WERI-Rb-1 (cell line): Measurements from ENCODE around the gene IGLL1.

Source experiments
- DNase-seq: peaks from one replicate; pipeline ENCODE4 v3.0.0-alpha.2; 2020
- H3K27ac ChIP-seq: fragments of 250-450 bp; sonication (Bioruptor Pico); 2 replicates; pipeline ENCODE4 v1.5.1; 2020; ENCODE audit warnings: mild to moderate bottlenecking, moderate library complexity
- H3K27me3 ChIP-seq: fragments of 250-450 bp; sonication (Bioruptor Pico); 2 replicates; pipeline ENCODE4 v1.5.1; 2021; ENCODE audit warnings: mild to moderate bottlenecking, low read depth, moderate library complexity; ENCODE audit not compliant: insufficient read depth, severe bottlenecking
- H3K36me3 ChIP-seq: fragments of 250-450 bp; sonication (Bioruptor Pico); 2 replicates; pipeline ENCODE4 v1.5.1; 2020; ENCODE audit warnings: mild to moderate bottlenecking, moderate library complexity
- H3K4me3 ChIP-seq: 2 replicates; pipeline ENCODE4 v1.5.1; 2011; ENCODE audit warnings: low read depth, mild to moderate bottlenecking, control low read depth, low read length
- H3K9me3 ChIP-seq: fragments of 250-450 bp; sonication (Bioruptor Pico); 2 replicates; pipeline ENCODE4 v1.5.1; 2021; ENCODE audit warnings: mild to moderate bottlenecking, moderate library complexity; ENCODE audit not compliant: severe bottlenecking
- TF ChIP-seq, protein P1 (sequence below): IDR thresholded peaks from 2 replicates; pipeline ENCODE4 v1.5.1; 2011; ENCODE audit warnings: low read depth, mild to moderate bottlenecking, control low read depth, inconsistent platforms, low read length

Gene IGLL1

GRCh38 chr22:23591201-23591791 lies 11.2 kb upstream of the IGLL1 start:
- Histone ChIP-seq H3K4me3 (no peak overlapping the region), H3K36me3 (no peaks in the 10 kb centered on the region), H3K27ac (no peak overlapping the region), H3K9me3 (no peaks in the 10 kb centered on the region), H3K27me3 (no peaks in the 10 kb centered on the region)
- peak; percentile 80 for DNase-seq
- TF ChIP-seq, protein P1, sequence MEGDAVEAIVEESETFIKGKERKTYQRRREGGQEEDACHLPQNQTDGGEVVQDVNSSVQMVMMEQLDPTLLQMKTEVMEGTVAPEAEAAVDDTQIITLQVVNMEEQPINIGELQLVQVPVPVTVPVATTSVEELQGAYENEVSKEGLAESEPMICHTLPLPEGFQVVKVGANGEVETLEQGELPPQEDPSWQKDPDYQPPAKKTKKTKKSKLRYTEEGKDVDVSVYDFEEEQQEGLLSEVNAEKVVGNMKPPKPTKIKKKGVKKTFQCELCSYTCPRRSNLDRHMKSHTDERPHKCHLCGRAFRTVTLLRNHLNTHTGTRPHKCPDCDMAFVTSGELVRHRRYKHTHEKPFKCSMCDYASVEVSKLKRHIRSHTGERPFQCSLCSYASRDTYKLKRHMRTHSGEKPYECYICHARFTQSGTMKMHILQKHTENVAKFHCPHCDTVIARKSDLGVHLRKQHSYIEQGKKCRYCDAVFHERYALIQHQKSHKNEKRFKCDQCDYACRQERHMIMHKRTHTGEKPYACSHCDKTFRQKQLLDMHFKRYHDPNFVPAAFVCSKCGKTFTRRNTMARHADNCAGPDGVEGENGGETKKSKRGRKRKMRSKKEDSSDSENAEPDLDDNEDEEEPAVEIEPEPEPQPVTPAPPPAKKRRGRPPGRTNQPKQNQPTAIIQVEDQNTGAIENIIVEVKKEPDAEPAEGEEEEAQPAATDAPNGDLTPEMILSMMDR, result peak; percentile 98

DNA sequence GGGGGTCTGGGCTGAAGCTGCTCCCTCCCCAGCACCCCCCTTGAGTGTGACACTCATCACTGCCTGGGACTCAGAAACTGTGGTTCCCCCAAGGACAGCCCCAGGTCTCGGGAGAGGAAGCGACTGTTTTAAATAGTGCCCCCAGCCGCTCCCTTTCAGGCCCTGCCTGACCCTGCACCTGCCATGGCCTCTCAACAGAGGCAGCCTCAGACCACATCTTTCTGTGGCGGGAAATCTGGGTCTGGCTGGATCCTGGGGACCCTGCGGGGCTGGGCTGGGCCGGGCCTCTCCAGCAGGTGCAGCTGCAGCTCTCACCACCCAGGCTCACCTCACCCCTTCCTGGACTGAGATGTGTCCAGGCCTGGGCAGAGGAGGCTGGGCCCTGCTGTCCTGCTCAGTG lies 3.7 kb upstream of the IGLL1 start:
- Histone ChIP-seq H3K27ac (no peak overlapping the region), H3K4me3 (no peak overlapping the region), H3K36me3 (no peaks in the 10 kb centered on the region), H3K9me3 (no peaks in the 10 kb centered on the region), H3K27me3 (no peaks in the 10 kb centered on the region)
- TF ChIP-seq, protein P1, result no peak
- DNase-seq, result no peak

- TF ChIP-seq, protein P1, result no peak
- Histone ChIP-seq H3K27ac (no peak overlapping the region), H3K36me3 (no peaks in the 10 kb centered on the region), H3K27me3 (no peaks in the 10 kb centered on the region), H3K9me3 (no peaks in the 10 kb centered on the region), H3K4me3 (no peak overlapping the region)
- no peak for DNase-seq
Measured at GRCh38 chr22:23583153-23583552, 3.1 kb upstream of the IGLL1 start.

DNA sequence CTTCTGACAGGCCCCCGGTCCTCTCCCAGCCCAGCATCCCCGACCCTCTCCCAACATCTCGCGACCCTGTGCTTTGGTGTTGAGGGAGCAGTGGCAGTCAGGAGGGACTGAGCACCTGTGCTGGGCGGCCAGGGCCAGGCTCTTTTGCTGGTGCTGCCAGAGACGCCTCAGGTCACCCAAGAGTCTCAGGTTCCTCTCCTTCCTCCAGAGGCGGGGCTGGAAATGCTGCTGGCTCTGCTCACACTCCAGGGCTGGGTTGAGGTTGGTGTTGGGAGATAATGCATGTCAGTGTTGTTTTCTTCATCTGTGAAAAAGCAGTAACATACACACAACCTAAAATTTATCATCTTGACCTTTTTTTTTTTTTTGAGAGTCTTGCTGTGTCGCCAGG lies 1.2 kb upstream of the IGLL1 start:
- DNase-seq, result no peak
- Histone ChIP-seq H3K27me3 (no peaks in the 10 kb centered on the region), H3K27ac (no peak overlapping the region), H3K36me3 (no peaks in the 10 kb centered on the region), H3K4me3 (no peak overlapping the region), H3K9me3 (no peaks in the 10 kb centered on the region)
- TF ChIP-seq, protein P1, result no peak

- no peaks in the 10 kb centered on the region for H3K9me3 ChIP-seq
- no peaks in the 10 kb centered on the region for H3K36me3 ChIP-seq
- TF ChIP-seq, protein P1, result no peak
- no peak overlapping the region for H3K27ac ChIP-seq
- DNase-seq, result no peak
- no peaks in the 10 kb centered on the region for H3K27me3 ChIP-seq
- H3K4me3 ChIP-seq, result no peak overlapping the region
Measured at GRCh38 chr22:23580576-23581259, 628 bp upstream of the IGLL1 start.

DNA sequence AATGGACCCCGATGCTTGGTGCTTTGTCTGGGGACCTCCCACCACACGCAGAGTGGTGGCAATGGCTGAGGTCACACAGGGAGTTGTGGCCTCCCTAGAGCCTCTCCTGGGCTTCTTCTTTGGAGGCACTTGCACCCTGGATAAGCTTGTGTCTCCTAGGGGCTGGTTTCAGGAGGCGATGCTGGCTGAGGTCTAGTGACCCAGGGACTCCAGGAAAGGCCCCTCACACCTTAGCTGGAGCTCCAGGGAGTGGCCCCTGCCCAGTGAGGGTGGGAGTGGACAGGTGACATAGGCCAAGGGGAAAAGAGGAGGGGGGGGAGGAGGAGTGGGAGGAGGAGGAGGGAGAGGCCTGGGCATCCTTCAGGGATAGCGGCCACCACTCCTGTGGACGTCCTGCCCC lies 810 bp downstream of the IGLL1 start:
- DNase-seq, result no peak
- H3K36me3 ChIP-seq, result no peaks in the 10 kb centered on the region

More for the DNA sequence above, 810 bp downstream of the IGLL1 start:
- no peaks in the 10 kb centered on the region for H3K9me3 ChIP-seq
- H3K27ac ChIP-seq, result no peak overlapping the region
- H3K4me3 ChIP-seq, result no peak overlapping the region
- TF ChIP-seq, protein P1, result no peak
- no peaks in the 10 kb centered on the region for H3K27me3 ChIP-seq
